HFFc6 (cell line): ENCODE measurements around the gene GSDME. TPM values are rescaled to one million over a fixed set of nuclear protein-coding genes. Genes with fewer than 3 reads are reported as not detected.

Experiments used
- DNase-seq: peaks from one replicate; pipeline ENCODE4 v3.0.0-alpha.2; 2018
- H3K27ac Mint-ChIP-seq: 2 replicates; pipeline ENCODE4 v1.8.0; 2020; ENCODE audit warnings: mild to moderate bottlenecking, mixed read lengths
- H3K27me3 Mint-ChIP-seq: 2 replicates; pipeline ENCODE4 v1.8.0; 2021; ENCODE audit warnings: mild to moderate bottlenecking, moderate library complexity, mixed read lengths; ENCODE audit not compliant: insufficient read depth
- H3K36me3 Mint-ChIP-seq: 2 replicates; pipeline ENCODE4 v1.8.0; 2021; ENCODE audit warnings: low read depth, mixed read lengths
- H3K4me1 Mint-ChIP-seq: 2 replicates; pipeline ENCODE4 v1.8.0; 2020; ENCODE audit warnings: low read depth, mixed read lengths
- H3K4me3 Mint-ChIP-seq: 2 replicates; pipeline ENCODE4 v1.8.0; 2020; ENCODE audit warnings: mild to moderate bottlenecking, moderate library complexity, mixed read lengths
- H3K9me3 Mint-ChIP-seq: 2 replicates; pipeline ENCODE4 v1.8.0; 2020; ENCODE audit warnings: mild to moderate bottlenecking, mixed read lengths
- CTCF ChIP-seq: fragments of 200-600 bp; sonication (generic); IDR thresholded peaks from 2 replicates; pipeline ENCODE4 v1.5.0; 2021; ENCODE audit warnings: antibody characterized with exemption, mild to moderate bottlenecking
- total RNA-seq, 6 experiments: library from RNA; stranded (reverse); fragmentation: NEBNext Ultra II Directional; extraction: Animal tissue kit (Norgen Biotek cat#: 25700); gene quantifications; 2 replicates in 1 of 6; 3 replicates in 5 of 6; pipeline ENCODE4 v1.2.3, GENCODE V29; 2021

The GSDME gene
- total RNA-seq, 6 experiments from 2014 or later, result 37.1 to 49.8 (median 42.8) TPM

- Mint-ChIP-seq H3K27ac (peak overlapping the region; percentile 14; the same call in 1 of the 2 replicates), H3K36me3 (peaks cover 47% of the 10 kb centered on the region), H3K9me3 (peaks cover 4% of the 10 kb centered on the region; the same call in 1 of the 2 replicates), H3K4me1 (peaks cover 56% of the 10 kb centered on the region), H3K4me3 (no peak overlapping the region), H3K27me3 (peaks cover 5% of the 10 kb centered on the region; the same call in 1 of the 2 replicates)
- TF ChIP-seq CTCF, result no peak
- no peak for DNase-seq
Observed at GRCh38 chr7:24783698-24784097, 26.4 kb upstream of the GSDME start.

- Mint-ChIP-seq H3K27ac (no peak overlapping the region), H3K4me3 (no peak overlapping the region), H3K4me1 (peaks cover 52% of the 10 kb centered on the region), H3K27me3 (peaks cover 5% of the 10 kb centered on the region; the same call in 1 of the 2 replicates), H3K9me3 (no peaks in the 10 kb centered on the region), H3K36me3 (peaks cover 38% of the 10 kb centered on the region)
- TF ChIP-seq CTCF, result no peak
- no peak for DNase-seq
Observed at GRCh38 chr7:24781106-24781505, 23.8 kb upstream of the GSDME start.

GRCh38 chr7:24779283-24779655, 22.0 kb upstream of the GSDME start:
- H3K9me3 Mint-ChIP-seq, result no peaks in the 10 kb centered on the region
- H3K36me3 Mint-ChIP-seq, result peaks cover 32% of the 10 kb centered on the region
- DNase-seq, result no peak
- H3K4me3 Mint-ChIP-seq, result peak overlapping the region; percentile 33
- TF ChIP-seq CTCF, result no peak
- H3K4me1 Mint-ChIP-seq, result peaks cover 54% of the 10 kb centered on the region
- H3K27me3 Mint-ChIP-seq, result peaks cover 5% of the 10 kb centered on the region; the same call in 1 of the 2 replicates
- peak overlapping the region; percentile 94 for H3K27ac Mint-ChIP-seq

- H3K27me3 Mint-ChIP-seq, result peaks cover 5% of the 10 kb centered on the region; the same call in 1 of the 2 replicates
- peak overlapping the region; percentile 94 for H3K27ac Mint-ChIP-seq
- peak; percentile 86 for DNase-seq
- TF ChIP-seq CTCF, result no peak
- H3K36me3 Mint-ChIP-seq, result peaks cover 27% of the 10 kb centered on the region
- peak overlapping the region; percentile 33 for H3K4me3 Mint-ChIP-seq
- peaks cover 51% of the 10 kb centered on the region for H3K4me1 Mint-ChIP-seq
- no peaks in the 10 kb centered on the region for H3K9me3 Mint-ChIP-seq
Observed at GRCh38 chr7:24778543-24779282, 21.4 kb upstream of the GSDME start.

- Mint-ChIP-seq H3K27ac (peak overlapping the region; percentile 94), H3K36me3 (peaks cover 19% of the 10 kb centered on the region; the same call in 1 of the 2 replicates), H3K4me1 (peaks cover 48% of the 10 kb centered on the region), H3K4me3 (no peak overlapping the region), H3K9me3 (no peaks in the 10 kb centered on the region), H3K27me3 (peaks cover 5% of the 10 kb centered on the region; the same call in 1 of the 2 replicates)
- DNase-seq, result no peak
- TF ChIP-seq CTCF, result no peak
Observed at GRCh38 chr7:24777806-24778205, 20.5 kb upstream of the GSDME start.
